Measurements from ENCODE around the gene CHORDC1.

The CHORDC1 gene

DNA sequence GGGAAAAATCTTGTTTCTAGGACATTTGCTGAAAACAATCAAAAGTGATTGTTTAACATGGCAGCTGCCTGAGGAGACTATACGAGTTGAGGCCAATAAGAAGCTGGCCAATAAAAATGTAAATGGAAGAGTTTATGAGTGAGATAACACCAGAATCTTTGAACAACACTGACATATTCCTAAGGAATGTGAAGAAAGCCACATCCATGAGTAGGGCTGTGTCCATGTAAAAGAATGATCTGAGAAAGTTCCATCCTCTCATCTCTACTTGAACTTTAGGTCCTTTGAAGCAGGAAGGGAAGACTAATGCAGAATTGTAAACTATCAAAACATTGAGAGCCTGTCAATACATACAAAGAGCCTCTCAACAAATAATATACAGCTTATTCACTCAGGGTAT is 6.9 kb upstream of the CHORDC1 start:
- H3K27ac ChIP-seq: no peak overlapping the region
- no peak for TF ChIP-seq ZFX (IDR thresholded peaks at IDR 0.05)
- TF ChIP-seq, protein P1, sequence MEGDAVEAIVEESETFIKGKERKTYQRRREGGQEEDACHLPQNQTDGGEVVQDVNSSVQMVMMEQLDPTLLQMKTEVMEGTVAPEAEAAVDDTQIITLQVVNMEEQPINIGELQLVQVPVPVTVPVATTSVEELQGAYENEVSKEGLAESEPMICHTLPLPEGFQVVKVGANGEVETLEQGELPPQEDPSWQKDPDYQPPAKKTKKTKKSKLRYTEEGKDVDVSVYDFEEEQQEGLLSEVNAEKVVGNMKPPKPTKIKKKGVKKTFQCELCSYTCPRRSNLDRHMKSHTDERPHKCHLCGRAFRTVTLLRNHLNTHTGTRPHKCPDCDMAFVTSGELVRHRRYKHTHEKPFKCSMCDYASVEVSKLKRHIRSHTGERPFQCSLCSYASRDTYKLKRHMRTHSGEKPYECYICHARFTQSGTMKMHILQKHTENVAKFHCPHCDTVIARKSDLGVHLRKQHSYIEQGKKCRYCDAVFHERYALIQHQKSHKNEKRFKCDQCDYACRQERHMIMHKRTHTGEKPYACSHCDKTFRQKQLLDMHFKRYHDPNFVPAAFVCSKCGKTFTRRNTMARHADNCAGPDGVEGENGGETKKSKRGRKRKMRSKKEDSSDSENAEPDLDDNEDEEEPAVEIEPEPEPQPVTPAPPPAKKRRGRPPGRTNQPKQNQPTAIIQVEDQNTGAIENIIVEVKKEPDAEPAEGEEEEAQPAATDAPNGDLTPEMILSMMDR (conservative IDR thresholded peaks at IDR 0.05): no peak

DNA sequence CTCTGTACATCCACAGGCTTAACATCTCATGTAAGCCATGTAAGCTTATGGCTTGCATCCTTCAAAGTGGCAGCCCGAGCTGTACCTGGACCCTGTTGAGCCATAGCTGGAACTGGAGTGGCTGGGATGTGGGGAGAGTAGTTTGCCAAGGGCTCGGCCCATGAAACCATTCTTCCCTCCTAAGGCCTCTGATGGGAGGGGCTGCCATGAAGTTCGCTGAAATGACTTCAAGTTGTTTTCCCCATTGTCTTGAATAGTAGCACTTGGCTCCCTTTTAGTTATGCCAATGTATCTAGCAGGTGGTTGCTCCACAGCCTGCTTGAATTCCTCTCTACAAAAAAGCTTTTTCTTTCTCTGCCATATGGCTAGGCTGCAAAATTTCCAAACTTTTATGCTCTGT is 5.2 kb upstream of the CHORDC1 start:
- no peak overlapping the region for H3K27ac ChIP-seq
- no peak for TF ChIP-seq ZFX (IDR thresholded peaks at IDR 0.05)
- TF ChIP-seq, protein P1 (conservative IDR thresholded peaks at IDR 0.05): no peak

DNA sequence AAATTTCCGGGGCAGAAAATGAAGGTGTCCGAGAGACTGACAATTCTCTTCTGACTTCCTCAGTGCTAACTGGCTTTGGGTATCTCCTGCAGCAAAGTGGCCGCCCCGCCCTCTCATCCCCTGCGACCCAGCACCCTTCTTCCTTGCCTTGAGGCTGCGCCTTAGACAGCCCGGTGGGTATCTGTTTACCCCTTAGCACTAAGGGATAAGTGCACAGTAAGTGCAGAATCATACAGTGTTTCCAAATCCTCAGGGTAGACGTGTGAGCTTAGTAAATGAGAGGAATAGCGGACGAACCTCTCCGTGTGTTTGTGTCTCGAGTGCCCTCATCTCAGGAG is 368 bp upstream of the CHORDC1 start:
- TF ChIP-seq ZFX (IDR thresholded peaks at IDR 0.05): no peak
- TF ChIP-seq, protein P1 (conservative IDR thresholded peaks at IDR 0.05): no peak
- H3K27ac ChIP-seq: peak overlapping the region; percentile 95

DNA sequence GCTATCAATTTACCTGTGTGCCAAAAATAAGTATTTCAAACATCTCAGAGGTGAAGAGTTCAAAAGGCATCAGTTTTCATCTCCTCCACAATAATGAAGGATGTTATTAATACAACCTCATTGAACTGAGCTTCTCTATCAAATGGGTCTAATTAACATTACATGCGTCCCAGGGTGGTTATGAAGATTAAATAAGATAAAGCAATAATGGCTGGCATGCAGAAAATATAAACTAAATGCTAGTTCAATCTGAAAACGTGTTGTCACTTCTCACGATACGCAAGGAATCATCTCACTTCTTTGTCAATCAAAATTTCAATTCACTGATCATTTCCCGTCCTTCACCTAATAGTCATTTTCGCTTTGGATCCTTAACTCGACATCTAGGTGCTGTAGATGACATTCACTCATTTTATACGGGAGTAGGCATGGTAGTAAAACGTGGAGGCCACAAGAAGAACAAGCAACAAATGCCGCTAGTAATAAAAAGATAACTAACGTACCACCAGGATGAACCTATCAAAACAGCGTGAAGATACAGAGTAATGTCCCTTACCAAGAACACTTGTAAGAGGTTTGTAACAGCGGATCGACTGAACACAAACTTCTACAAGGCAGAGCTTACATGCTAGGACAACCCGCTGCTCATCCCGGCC is 918 bp downstream of the CHORDC1 start:
- no peak for TF ChIP-seq ZFX (IDR thresholded peaks at IDR 0.05)
- TF ChIP-seq, protein P1 (conservative IDR thresholded peaks at IDR 0.05): no peak
- peak overlapping the region; percentile 95 for H3K27ac ChIP-seq

DNA sequence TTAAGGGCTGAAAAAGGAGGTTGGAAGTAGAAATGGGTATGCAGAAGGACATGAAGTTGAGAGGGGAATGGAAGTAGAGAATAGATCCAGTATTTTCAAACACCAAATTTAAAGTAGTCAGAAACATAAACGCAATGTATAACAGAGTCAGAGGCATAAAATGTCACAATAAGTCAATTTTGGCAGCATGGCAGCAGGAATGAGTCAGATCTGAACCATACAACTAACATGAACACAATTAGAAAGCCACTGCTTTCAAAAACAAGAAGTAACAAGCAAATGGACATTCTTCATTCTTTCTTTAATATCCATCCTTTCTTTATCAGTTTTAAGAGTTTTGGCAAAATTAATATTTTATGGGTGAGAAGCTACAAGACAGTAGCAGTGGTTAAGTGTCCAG is 2.5 kb downstream of the CHORDC1 start:
- no peak for TF ChIP-seq ZFX (IDR thresholded peaks at IDR 0.05)
- TF ChIP-seq, protein P1 (conservative IDR thresholded peaks at IDR 0.05): no peak
- no peak overlapping the region for H3K27ac ChIP-seq

DNA sequence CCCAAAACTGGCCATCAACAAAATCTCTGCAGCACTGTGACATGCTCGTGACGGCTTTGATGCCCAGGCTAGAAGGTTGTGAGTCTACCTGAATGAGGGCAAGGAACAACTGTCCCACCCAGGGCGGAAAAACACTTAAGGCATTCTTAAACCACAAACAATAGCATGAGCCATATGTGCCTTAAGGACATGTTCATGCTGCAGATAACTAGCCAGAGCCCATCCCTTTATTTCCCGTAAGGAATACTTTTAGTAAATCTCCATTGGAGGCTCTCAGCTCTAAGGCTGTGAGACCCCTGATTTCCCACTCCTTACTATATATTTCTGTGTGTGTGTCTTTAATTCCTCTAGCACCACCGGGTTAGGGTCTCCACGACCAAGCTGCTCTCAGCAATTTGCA is 3.4 kb downstream of the CHORDC1 start:
- no peak overlapping the region for H3K27ac ChIP-seq
- TF ChIP-seq ZFX (IDR thresholded peaks at IDR 0.05): no peak
- TF ChIP-seq, protein P1 (conservative IDR thresholded peaks at IDR 0.05): no peak

DNA sequence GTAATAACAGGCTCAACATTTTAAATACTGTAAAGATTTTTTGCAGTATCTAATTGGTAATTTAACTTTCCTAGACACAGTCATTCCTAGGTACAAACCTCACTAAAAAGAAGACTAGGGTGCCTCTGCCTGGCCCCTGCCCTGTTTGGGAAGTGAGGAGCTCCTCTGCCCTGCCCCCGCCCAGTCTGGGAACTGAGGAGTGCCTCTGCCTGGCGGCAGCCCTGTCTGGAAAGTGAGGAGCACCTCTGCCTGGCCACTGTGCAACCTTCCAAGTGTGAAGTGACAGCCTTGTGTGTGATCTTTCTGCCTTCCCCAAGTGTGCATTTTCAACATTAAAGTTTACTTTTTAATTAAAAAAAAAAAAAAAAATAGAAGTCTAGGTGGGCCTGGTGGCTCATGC is 4.2 kb downstream of the CHORDC1 start:
- TF ChIP-seq, protein P1 (conservative IDR thresholded peaks at IDR 0.05): no peak
- TF ChIP-seq ZFX (IDR thresholded peaks at IDR 0.05): no peak
- no peak overlapping the region for H3K27ac ChIP-seq

Data from C4-2B (cell line).